DND-41 (cell line): ENCODE results near the gene A3GALT2.

ENCODE experiments used
- EZH2 ChIP-seq: IDR thresholded peaks from 3 replicates; pipeline ENCODE4 v1.6.1; 2012; ENCODE audit warnings: borderline replicate concordance, low read depth, mild to moderate bottlenecking, moderate library complexity, low read length, inconsistent platforms; ENCODE audit not compliant: severe bottlenecking
- TF ChIP-seq, protein P1 (sequence below): IDR thresholded peaks from 2 replicates; pipeline ENCODE4 v1.5.1; 2012; ENCODE audit warnings: borderline replicate concordance, low read length, moderate library complexity, mild to moderate bottlenecking; ENCODE audit not compliant: poor library complexity, severe bottlenecking; ENCODE audit errors: extremely low read depth

DNA sequence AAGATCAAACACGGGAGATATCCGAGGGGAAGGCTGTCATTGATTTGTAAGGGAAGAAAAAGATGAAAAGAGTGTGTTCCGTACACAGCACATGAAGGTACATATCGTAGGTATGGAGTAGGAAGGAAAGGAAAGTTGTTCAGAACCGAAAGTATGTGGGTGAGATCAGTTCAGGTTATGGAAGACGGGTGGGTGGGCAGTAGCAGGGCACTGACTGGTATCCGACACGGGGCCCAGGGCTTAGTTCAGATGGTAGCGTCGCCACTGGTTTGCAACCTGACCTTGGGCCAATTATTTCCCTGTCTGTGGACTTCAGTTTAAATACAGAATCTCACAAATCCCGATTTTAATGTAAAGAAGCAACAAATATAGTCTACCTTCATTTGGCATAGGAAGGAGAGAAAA is 27.8 kb upstream of the A3GALT2 start:
- TF ChIP-seq, protein P1, sequence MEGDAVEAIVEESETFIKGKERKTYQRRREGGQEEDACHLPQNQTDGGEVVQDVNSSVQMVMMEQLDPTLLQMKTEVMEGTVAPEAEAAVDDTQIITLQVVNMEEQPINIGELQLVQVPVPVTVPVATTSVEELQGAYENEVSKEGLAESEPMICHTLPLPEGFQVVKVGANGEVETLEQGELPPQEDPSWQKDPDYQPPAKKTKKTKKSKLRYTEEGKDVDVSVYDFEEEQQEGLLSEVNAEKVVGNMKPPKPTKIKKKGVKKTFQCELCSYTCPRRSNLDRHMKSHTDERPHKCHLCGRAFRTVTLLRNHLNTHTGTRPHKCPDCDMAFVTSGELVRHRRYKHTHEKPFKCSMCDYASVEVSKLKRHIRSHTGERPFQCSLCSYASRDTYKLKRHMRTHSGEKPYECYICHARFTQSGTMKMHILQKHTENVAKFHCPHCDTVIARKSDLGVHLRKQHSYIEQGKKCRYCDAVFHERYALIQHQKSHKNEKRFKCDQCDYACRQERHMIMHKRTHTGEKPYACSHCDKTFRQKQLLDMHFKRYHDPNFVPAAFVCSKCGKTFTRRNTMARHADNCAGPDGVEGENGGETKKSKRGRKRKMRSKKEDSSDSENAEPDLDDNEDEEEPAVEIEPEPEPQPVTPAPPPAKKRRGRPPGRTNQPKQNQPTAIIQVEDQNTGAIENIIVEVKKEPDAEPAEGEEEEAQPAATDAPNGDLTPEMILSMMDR = no peak
- TF ChIP-seq EZH2 = no peak
